ENCODE data around the gene SPACA7. TPM values are rescaled to one million over a fixed set of nuclear protein-coding genes. Genes with fewer than 3 reads are reported as not detected.

The SPACA7 gene, protein sequence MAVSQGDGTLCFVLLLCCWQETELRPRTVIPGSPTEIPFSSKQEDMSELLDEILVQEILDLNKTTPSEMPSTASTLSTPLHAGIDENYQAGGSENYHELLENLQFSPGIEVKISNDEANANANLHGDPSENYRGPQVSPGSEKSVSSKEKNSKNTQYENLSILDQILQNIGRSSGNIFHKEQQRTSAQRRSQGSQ
- total RNA-seq, result not detected in 3 replicates
- long read RNA-seq, result 0 reads

DNA sequence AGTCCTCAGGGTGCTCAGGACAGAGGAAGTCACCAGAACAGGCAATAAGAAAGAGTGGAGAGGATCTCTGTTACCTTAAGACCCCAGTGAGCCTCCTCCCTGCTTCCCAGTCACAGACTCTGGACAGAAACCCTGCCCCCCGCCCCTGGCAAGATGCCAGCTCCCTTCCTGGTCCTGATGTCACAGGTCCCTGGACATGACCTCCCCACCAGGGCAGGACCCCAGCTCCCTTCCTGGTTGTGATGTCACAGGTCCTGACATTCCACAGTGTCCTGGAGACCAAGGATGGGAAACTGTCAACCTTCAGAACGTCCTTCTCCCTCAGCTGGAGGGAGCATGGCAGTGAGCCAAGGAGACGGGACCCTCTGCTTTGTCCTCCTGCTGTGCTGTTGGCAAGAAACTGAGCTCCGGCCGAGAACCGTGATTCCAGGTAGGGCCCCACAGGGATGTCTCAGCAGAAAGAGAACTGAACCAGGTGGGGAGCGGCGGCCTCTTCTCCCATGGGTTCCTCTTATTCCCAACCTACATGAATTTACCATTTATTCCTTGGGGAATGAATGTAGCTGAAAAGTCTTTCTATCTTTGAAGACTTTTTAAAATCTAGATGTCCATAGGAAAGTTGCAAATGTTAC lies at the start of gene SPACA7:
Gene SPACA7, plus strand, starts transcription at position 306 of the 632 bp plus-strand sequence. Its CDS starts 31 bp downstream, at position 337.
- DNase-seq (ENCODE audit: low spot score), result no peak
- peaks cover 9% of the 10 kb centered on the region for H3K27me3 Mint-ChIP-seq (ENCODE audit: low read depth)
- no peak within 1 kb of the TSS for H3K4me3 Mint-ChIP-seq (ENCODE audit: unreplicated experiment)
- H3K9me3 Mint-ChIP-seq (ENCODE audit: low read depth), result peaks cover 10% of the 10 kb centered on the region
- no peak within 1 kb of the TSS for H3K27ac Mint-ChIP-seq (ENCODE audit: unreplicated experiment)
- H3K4me1 Mint-ChIP-seq (ENCODE audit: low read depth), result no peaks in the 10 kb centered on the region
- H3K36me3 Mint-ChIP-seq (ENCODE audit: low read depth), result no peaks in the 10 kb centered on the region
- TF ChIP-seq, protein P1, sequence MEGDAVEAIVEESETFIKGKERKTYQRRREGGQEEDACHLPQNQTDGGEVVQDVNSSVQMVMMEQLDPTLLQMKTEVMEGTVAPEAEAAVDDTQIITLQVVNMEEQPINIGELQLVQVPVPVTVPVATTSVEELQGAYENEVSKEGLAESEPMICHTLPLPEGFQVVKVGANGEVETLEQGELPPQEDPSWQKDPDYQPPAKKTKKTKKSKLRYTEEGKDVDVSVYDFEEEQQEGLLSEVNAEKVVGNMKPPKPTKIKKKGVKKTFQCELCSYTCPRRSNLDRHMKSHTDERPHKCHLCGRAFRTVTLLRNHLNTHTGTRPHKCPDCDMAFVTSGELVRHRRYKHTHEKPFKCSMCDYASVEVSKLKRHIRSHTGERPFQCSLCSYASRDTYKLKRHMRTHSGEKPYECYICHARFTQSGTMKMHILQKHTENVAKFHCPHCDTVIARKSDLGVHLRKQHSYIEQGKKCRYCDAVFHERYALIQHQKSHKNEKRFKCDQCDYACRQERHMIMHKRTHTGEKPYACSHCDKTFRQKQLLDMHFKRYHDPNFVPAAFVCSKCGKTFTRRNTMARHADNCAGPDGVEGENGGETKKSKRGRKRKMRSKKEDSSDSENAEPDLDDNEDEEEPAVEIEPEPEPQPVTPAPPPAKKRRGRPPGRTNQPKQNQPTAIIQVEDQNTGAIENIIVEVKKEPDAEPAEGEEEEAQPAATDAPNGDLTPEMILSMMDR (IDR thresholded peaks at IDR 0.05), result no peak

DNA sequence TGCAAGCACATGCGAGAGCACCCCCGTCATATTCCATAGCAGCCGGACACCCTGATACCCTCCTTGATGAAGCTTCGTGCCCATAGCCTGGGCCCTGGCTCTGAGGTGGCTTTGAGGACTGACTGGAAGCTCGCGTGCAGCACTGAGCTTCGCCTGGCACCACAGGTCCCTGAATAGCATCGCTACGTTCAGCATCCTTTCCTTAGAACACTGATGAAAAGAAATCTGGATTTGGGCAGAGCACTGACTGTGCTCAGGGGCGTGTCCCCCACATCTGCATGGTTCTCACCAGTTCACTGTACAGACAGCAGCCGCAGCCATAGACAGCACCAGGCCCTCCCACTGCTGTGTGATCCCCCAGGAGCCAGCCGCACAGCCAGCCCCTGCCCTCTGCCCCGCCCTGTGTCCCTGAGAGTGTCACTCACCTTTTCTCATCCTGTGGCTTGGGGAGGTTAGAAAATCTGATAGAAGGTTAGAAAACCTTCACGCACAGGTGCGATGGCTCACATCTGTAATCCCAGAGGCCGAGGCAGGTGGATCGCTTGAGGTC lies 49.3 kb upstream of the SPACA7 start:
- no peak for DNase-seq (ENCODE audit: low spot score)
- TF ChIP-seq, protein P1 (IDR thresholded peaks at IDR 0.05), result no peak
- H3K4me3 Mint-ChIP-seq (ENCODE audit: unreplicated experiment), result no peak overlapping the region
- H3K36me3 Mint-ChIP-seq (ENCODE audit: low read depth), result no peaks in the 10 kb centered on the region
- H3K27me3 Mint-ChIP-seq (ENCODE audit: low read depth), result peaks cover 22% of the 10 kb centered on the region
- H3K9me3 Mint-ChIP-seq (ENCODE audit: low read depth), result no peaks in the 10 kb centered on the region
- H3K27ac Mint-ChIP-seq (ENCODE audit: unreplicated experiment), result no peak overlapping the region
- H3K4me1 Mint-ChIP-seq (ENCODE audit: low read depth), result peaks cover 7% of the 10 kb centered on the region

DNA sequence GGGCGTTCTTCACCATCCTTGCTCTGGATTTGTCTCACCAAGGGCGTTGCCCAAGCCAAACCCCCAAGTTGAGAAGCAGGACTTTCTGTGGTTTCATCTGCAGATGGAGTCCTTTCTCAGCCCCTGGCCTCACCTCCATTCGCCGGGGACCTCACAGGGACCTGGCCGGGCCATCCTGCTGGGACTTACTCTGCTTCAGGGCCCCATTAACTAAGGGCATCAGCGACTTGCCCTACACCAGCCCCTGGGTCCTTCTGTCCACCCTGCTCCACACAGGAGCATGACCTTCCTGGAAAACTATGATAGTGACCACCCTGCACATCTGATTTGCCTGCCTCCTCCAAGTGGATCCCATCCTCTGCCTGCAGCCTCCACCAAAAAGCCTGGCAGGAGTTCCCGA lies 47.2 kb upstream of the SPACA7 start:
- peaks cover 11% of the 10 kb centered on the region for H3K27me3 Mint-ChIP-seq (ENCODE audit: low read depth)
- no peak for DNase-seq (ENCODE audit: low spot score)
- TF ChIP-seq, protein P1 (IDR thresholded peaks at IDR 0.05), result no peak
- H3K4me1 Mint-ChIP-seq (ENCODE audit: low read depth), result peaks cover 11% of the 10 kb centered on the region
- H3K9me3 Mint-ChIP-seq (ENCODE audit: low read depth), result no peaks in the 10 kb centered on the region
- H3K36me3 Mint-ChIP-seq (ENCODE audit: low read depth), result no peaks in the 10 kb centered on the region
- H3K27ac Mint-ChIP-seq (ENCODE audit: unreplicated experiment), result no peak overlapping the region
- no peak overlapping the region for H3K4me3 Mint-ChIP-seq (ENCODE audit: unreplicated experiment)

DNA sequence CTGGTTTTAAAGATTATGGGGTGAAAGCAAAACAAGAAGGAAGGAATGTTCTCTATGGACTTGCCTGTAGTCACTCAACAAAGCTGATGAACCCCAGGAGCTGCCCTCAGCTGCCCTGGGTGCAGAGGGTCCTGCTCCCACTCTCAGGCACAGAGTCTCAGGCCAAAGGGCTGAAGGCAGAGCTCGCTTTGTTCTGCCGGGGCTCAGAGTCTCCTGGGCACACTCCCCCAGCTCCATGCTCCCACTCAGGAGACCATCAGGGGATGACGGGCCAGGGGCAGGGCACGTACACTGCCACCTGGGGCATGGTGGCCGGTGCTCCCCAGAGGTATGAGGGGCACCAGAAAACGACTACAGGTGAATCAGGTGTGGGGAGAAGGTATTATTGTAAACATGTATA lies 46.8 kb upstream of the SPACA7 start:
- no peak overlapping the region for H3K27ac Mint-ChIP-seq (ENCODE audit: unreplicated experiment)
- no peaks in the 10 kb centered on the region for H3K9me3 Mint-ChIP-seq (ENCODE audit: low read depth)
- DNase-seq (ENCODE audit: low spot score), result no peak
- TF ChIP-seq, protein P1 (IDR thresholded peaks at IDR 0.05), result no peak
- peaks cover 11% of the 10 kb centered on the region for H3K4me1 Mint-ChIP-seq (ENCODE audit: low read depth)
- H3K27me3 Mint-ChIP-seq (ENCODE audit: low read depth), result peaks cover 11% of the 10 kb centered on the region
- no peaks in the 10 kb centered on the region for H3K36me3 Mint-ChIP-seq (ENCODE audit: low read depth)
- no peak overlapping the region for H3K4me3 Mint-ChIP-seq (ENCODE audit: unreplicated experiment)

DNA sequence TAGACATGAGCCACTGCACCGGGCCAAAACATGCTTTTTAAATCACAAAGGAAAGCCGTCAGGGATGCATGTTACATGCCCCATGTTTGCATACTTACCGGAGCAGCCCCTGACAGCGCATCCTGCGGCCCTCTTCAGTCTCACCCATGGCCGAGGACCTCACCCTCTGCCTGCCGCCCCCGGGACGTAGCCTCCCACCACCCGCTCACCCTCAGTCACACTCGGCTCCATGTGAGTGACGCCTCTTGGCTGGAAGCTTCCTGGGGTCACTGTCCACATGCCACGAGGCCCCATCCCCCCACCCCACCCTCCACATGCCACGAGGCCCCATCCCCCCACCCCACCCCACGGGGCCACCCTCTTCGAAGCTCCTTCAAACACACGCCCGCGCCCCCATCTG lies 46.1 kb upstream of the SPACA7 start:
- peaks cover 9% of the 10 kb centered on the region for H3K27me3 Mint-ChIP-seq (ENCODE audit: low read depth)
- H3K36me3 Mint-ChIP-seq (ENCODE audit: low read depth), result no peaks in the 10 kb centered on the region
- H3K9me3 Mint-ChIP-seq (ENCODE audit: low read depth), result no peaks in the 10 kb centered on the region
- H3K4me3 Mint-ChIP-seq (ENCODE audit: unreplicated experiment), result no peak overlapping the region
- peaks cover 11% of the 10 kb centered on the region for H3K4me1 Mint-ChIP-seq (ENCODE audit: low read depth)
- TF ChIP-seq, protein P1 (IDR thresholded peaks at IDR 0.05), result no peak
- no peak for DNase-seq (ENCODE audit: low spot score)
- H3K27ac Mint-ChIP-seq (ENCODE audit: unreplicated experiment), result no peak overlapping the region

Measured in chondrocyte (in vitro differentiated cells).